ENCODE results near the gene PCED1A. TPM values are rescaled to one million over a fixed set of nuclear protein-coding genes. Genes with fewer than 3 reads are reported as not detected.

PCED1A gene
- total and polyA plus RNA-seq, 2 of the 8 experiments (the other 6 are each of a cell fraction or from before 2014, with no cell fraction given) = 13.4 to 18.9 TPM

DNA sequence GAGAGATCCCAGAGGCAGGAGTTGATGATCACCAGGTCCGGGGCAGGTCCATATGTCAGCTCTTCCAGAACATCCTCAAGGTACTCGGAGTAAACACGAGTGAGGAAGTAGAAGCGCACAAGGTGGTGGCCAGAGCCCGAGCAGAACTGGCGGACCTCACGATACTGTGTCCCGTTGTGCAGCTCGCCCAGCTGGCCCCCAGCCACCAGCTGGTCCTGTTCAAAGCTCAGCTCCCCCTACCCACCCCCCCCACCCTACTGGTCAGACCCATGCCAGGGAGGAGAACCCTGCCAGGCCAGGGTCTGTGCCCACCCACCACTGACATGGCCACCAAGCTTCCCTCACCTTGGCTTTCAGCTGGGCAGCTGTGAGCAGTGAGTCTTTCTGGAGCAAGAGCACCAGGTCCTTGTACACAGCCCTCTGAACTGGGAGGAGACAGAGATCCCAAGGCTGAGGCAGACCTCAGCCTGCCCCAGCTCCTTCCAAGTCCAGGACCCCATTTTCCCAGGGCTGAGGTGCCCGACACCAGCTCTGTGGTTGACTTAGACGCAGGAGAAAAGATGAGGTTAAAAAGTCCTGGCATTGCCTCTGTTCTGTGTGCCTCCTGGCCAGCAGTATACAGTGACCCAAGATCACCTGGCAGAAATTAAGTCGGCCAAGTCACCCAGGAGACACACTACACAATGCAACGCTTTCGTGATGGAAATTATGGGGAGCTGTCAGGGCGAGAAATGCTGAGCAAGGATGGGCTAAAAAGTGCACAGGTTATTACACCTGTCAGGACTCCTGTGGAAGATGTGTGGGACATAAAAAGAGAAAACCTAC, 1.4 kb downstream of the PCED1A start:
- Histone ChIP-seq H4K8ac (ENCODE audit: extremely low read depth, insufficient read depth, low read length) (no peak overlapping the region; the same call in 1 of the 2 replicates), H3K79me1 (ENCODE audit: low read depth, low read length) (no peaks in the 10 kb centered on the region), H2BK20ac (ENCODE audit: low read length) (no peak overlapping the region), H3K9ac (replicated peaks in 1 of 4; ENCODE audit: extremely low read depth in 1 of 4, low read depth in 3 of 4, low read length in 3 of 4) (no peak overlapping the region), H3K9me3 (ENCODE audit: insufficient read depth in 2 of 2, low read depth in 1 of 2, low read length in 1 of 2) (peaks cover 0 to 6% of the 10 kb centered on the region in 2 experiments; a peak in 1 of 4 replicates), H3K56ac (replicated peaks; ENCODE audit: insufficient read length, low read depth, low read length) (no peak overlapping the region), H2BK120ac (replicated peaks; ENCODE audit: low read depth, low read length) (no peak overlapping the region), H3K27me3 (replicated peaks in 1 of 4; ENCODE audit: control insufficient read depth in 3 of 4, extremely low read depth in 1 of 4, insufficient read depth in 3 of 4, low read length in 3 of 4) (peaks cover 5 to 20% (median 18%) of the 10 kb centered on the region in 4 experiments), H2BK12ac (ENCODE audit: low read depth, low read length) (no peak overlapping the region), H3K18ac (ENCODE audit: extremely low read depth, low read length) (no peak overlapping the region), H2AFZ (ENCODE audit: low read length) (no peak overlapping the region), H3K14ac (ENCODE audit: insufficient read length) (no peak overlapping the region), H3K79me2 (ENCODE audit: control insufficient read depth in 1 of 2, insufficient read depth in 2 of 2, low read length in 2 of 2) (no peaks in the 10 kb centered on the region), H2BK15ac (ENCODE audit: low read length) (no peak overlapping the region), H3K4me2 (ENCODE audit: insufficient read depth in 1 of 2, low read depth in 2 of 2, low read length in 2 of 2) (no peak overlapping the region), H4K5ac (ENCODE audit: insufficient read length, low read depth, low read length) (no peak overlapping the region), H3K4me1 (replicated peaks in 1 of 4; ENCODE audit: control insufficient read depth in 3 of 4, insufficient read depth in 4 of 4, low read length in 3 of 4) (no peaks in the 10 kb centered on the region; a peak in 1 of 7 replicates), H3K4ac (replicated peaks; ENCODE audit: insufficient read length, low read depth, low read length) (no peak overlapping the region), H4K91ac (replicated peaks; ENCODE audit: insufficient read length, low read length) (no peak overlapping the region), H3K23me2 (ENCODE audit: low read depth, low read length) (peaks cover 9% of the 10 kb centered on the region; the same call in 1 of the 2 replicates), H3K4me3 (ENCODE audit: extremely low read depth in 1 of 4, insufficient read depth in 2 of 4, low read depth in 3 of 4, low read length in 4 of 4) (no peak overlapping the region), H2BK5ac (ENCODE audit: low read depth, low read length) (no peak overlapping the region), H3K36me3 (ENCODE audit: control insufficient read depth in 2 of 4, insufficient read depth in 4 of 4, low read length in 3 of 4) (peaks cover 0 to 5% (median 0%) of the 10 kb centered on the region in 4 experiments; a peak in 1 of 8 replicates), H4K20me1 (replicated peaks in 1 of 2; ENCODE audit: control insufficient read depth in 1 of 2, insufficient read depth in 2 of 2, low read length in 2 of 2) (peaks cover 0 to 5% of the 10 kb centered on the region in 2 experiments), H2AK5ac (ENCODE audit: low read depth, low read length) (no peak overlapping the region), H3K23ac (ENCODE audit: insufficient read length) (no peak overlapping the region), H3K27ac (ENCODE audit: low read depth, low read length) (no peak overlapping the region)
- DNase-seq (ENCODE audit: low read depth in 1 of 2, low spot score in 2 of 2) (no peak), FAIRE-seq (no peak)
- CTCF ChIA-PET (ENCODE audit: partially characterized antibody) = interaction anchor here (1.6 to 4.1 kb wide), 5 partner anchors 12 to 151 kb away, joined by 4 to 20 read pairs (median 5); no protein-coding TSS in a partner anchor
- POLR2A ChIA-PET (ENCODE audit: partially characterized antibody) = interaction anchor here (0.6 to 2.7 kb wide), 5 partner anchors 18 to 146 kb away, joined by 3 to 10 read pairs (median 3); partner anchors contain the start of gene PTPRA
- WGBS, 2 experiments (ENCODE audit: extremely low coverage in 1 of 2, insufficient coverage in 1 of 2, insufficient read length in 1 of 2, insufficient replicate concordance in 2 of 2, low coverage in 1 of 2, low lambda C conversion rate in 2 of 2, missing lambda C conversion rate in 1 of 2) = 88% methylated on average over 9 of the region's 15 CpGs; no CpG with 5 or more reads in 1 of the 2 experiments
- TF ChIP-seq CHD1 (IDR thresholded peaks at IDR 0.05; ENCODE audit: low read depth, low read length) = no peak
- TF ChIP-seq SAP30 (IDR thresholded peaks at IDR 0.05; ENCODE audit: insufficient read depth, insufficient replicate concordance, low read length) = no peak
- TF ChIP-seq TCF12 (IDR thresholded peaks at IDR 0.05; ENCODE audit: low read depth, low read length) = no peak
- TF ChIP-seq SP2 (IDR thresholded peaks at IDR 0.05; ENCODE audit: low read length) = no peak
- TF ChIP-seq POU5F1 (IDR thresholded peaks at IDR 0.05; ENCODE audit: low read depth, low read length) = no peak
- TF ChIP-seq RXRA (IDR thresholded peaks at IDR 0.05; ENCODE audit: insufficient read depth, low read depth, low read length) = no peak

All from H1 (cell line).